Keratinocyte (primary cell): Measurements from ENCODE around the gene CD72.

Experiments
- EZH2 ChIP-seq: IDR thresholded peaks from one replicate; pipeline ENCODE4 v1.6.1; 2012; ENCODE audit warnings: inconsistent platforms, mild to moderate bottlenecking, low read length, moderate library complexity
- TF ChIP-seq, protein P1 (sequence below), 3 experiments: IDR thresholded peaks in 1 of 3; conservative IDR thresholded peaks in 1 of 3; optimal IDR thresholded peaks in 1 of 3; 2 replicates in 2 of 3; 3 replicates in 1 of 3; pipeline versions ENCODE3 to v1.5.1; 2011; ENCODE audit warnings: low read length in 3 of 3, mild to moderate bottlenecking in 3 of 3, moderate library complexity in 2 of 3, control low read depth in 1 of 3, inconsistent platforms in 1 of 3; ENCODE audit not compliant: insufficient read depth in 2 of 3; ENCODE audit errors: extremely low read depth in 1 of 3

DNA sequence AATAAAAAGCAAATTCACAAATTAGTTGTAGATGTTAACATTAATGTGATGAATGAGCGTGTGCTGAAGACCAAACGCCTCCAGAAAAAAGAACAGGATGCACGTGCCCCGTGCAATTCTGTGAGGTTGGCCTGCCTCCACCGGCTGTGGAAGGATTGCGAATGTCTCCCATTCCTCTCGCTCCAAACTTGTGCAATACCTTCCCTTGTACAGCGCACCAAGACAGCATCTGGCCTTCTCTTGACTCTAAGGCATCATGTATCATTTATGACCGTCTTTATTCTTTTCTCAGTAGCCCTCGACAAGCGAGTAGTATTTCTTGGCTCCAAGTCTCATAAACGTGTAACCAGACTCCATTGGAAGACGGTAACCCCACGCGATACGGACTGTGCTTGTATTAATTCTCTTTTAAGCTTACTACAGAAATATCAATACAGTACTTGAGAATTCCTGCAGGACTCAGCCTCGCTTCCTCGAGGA is 14.7 kb downstream of the CD72 start:
- TF ChIP-seq, protein P1, sequence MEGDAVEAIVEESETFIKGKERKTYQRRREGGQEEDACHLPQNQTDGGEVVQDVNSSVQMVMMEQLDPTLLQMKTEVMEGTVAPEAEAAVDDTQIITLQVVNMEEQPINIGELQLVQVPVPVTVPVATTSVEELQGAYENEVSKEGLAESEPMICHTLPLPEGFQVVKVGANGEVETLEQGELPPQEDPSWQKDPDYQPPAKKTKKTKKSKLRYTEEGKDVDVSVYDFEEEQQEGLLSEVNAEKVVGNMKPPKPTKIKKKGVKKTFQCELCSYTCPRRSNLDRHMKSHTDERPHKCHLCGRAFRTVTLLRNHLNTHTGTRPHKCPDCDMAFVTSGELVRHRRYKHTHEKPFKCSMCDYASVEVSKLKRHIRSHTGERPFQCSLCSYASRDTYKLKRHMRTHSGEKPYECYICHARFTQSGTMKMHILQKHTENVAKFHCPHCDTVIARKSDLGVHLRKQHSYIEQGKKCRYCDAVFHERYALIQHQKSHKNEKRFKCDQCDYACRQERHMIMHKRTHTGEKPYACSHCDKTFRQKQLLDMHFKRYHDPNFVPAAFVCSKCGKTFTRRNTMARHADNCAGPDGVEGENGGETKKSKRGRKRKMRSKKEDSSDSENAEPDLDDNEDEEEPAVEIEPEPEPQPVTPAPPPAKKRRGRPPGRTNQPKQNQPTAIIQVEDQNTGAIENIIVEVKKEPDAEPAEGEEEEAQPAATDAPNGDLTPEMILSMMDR (optimal IDR thresholded peaks at IDR 0.05 in 1 of 3, IDR thresholded peaks at IDR 0.05 in 1 of 3, conservative IDR thresholded peaks at IDR 0.05 in 1 of 3; ENCODE audit: extremely low read depth in 1 of 3, insufficient read depth in 2 of 3, low read length in 3 of 3), result peak in 1 of 3 experiments; percentile 20
- no peak for TF ChIP-seq EZH2
